ENCODE results near the gene TBC1D9B.

GRCh38 chr5:179874536-179875292, 33.0 kb downstream of the TBC1D9B start:
- TF ChIP-seq CTCF (IDR thresholded peaks at IDR 0.05; ENCODE audit: low read depth, low read length) (no peak), EZH2phosphoT487 (IDR thresholded peaks at IDR 0.05; ENCODE audit: low read depth) (no peak)
